DND-41 (cell line): Measurements from ENCODE around the gene CACNA2D4.

Source experiments
- ATAC-seq: fragments of 200-7000 bp; cut with Tn5 transposase; 3 replicates; pipeline ENCODE4 v1.9.1; 2021; ENCODE audit warnings: low read depth; ENCODE audit not compliant: insufficient read depth
- DNase-seq: peaks from one replicate; pipeline ENCODE4 v3.0.0-alpha.2; 2020
- H2AFZ ChIP-seq: 2 replicates; pipeline ENCODE4 v1.6.0; 2012; ENCODE audit warnings: low read depth, low read length
- H3K27ac ChIP-seq: 2 replicates; pipeline ENCODE4 v1.5.1; 2012; ENCODE audit warnings: low read length, inconsistent platforms
- H3K27me3 ChIP-seq: fragments of 200-600 bp; sonication (generic); 2 replicates; pipeline ENCODE4 v1.6.0; 2012; ENCODE audit warnings: low read length, mild to moderate bottlenecking, inconsistent platforms; ENCODE audit not compliant: insufficient read depth, poor library complexity
- H3K36me3 ChIP-seq: 2 replicates; pipeline ENCODE4 v1.5.1; 2012; ENCODE audit warnings: low read length, inconsistent platforms; ENCODE audit not compliant: insufficient read depth
- H3K4me1 ChIP-seq: 2 replicates; pipeline ENCODE4 v1.5.1; 2012; ENCODE audit warnings: mild to moderate bottlenecking, low read length; ENCODE audit not compliant: insufficient read depth
- H3K4me2 ChIP-seq: 2 replicates; pipeline ENCODE4 v1.6.0; 2012; ENCODE audit warnings: mild to moderate bottlenecking, moderate library complexity, low read length, inconsistent platforms; ENCODE audit not compliant: insufficient read depth
- H3K4me3 ChIP-seq, 2 experiments: fragments of 200-600 bp in 1 of 2; shearing (Covaris generic) in 1 of 2; 2 replicates each; pipeline ENCODE4 v1.5.1; 2012 to 2016; ENCODE audit warnings: inconsistent platforms in 2 of 2, low read length in 2 of 2, mild to moderate bottlenecking in 2 of 2, low read depth in 1 of 2, moderate library complexity in 1 of 2
- H3K79me2 ChIP-seq: 2 replicates; pipeline ENCODE4 v1.6.0; 2012; ENCODE audit warnings: low read length, inconsistent platforms; ENCODE audit not compliant: insufficient read depth
- H3K9ac ChIP-seq: 2 replicates; pipeline ENCODE4 v1.6.0; 2012; ENCODE audit warnings: low read depth, mild to moderate bottlenecking, inconsistent platforms, low read length, moderate library complexity
- H3K9me3 ChIP-seq: 2 replicates; pipeline ENCODE4 v1.5.1; 2012; ENCODE audit warnings: low read length, moderate library complexity, mild to moderate bottlenecking, inconsistent platforms; ENCODE audit not compliant: insufficient read depth, severe bottlenecking
- H4K20me1 ChIP-seq: 2 replicates; pipeline ENCODE4 v1.6.0; 2012; ENCODE audit warnings: low read length; ENCODE audit not compliant: insufficient read depth
- EZH2 ChIP-seq: IDR thresholded peaks from 3 replicates; pipeline ENCODE4 v1.6.1; 2012; ENCODE audit warnings: borderline replicate concordance, low read depth, mild to moderate bottlenecking, moderate library complexity, low read length, inconsistent platforms; ENCODE audit not compliant: severe bottlenecking
- TF ChIP-seq, protein P1 (sequence below): IDR thresholded peaks from 2 replicates; pipeline ENCODE4 v1.5.1; 2012; ENCODE audit warnings: borderline replicate concordance, low read length, moderate library complexity, mild to moderate bottlenecking; ENCODE audit not compliant: poor library complexity, severe bottlenecking; ENCODE audit errors: extremely low read depth

The CACNA2D4 gene

DNA sequence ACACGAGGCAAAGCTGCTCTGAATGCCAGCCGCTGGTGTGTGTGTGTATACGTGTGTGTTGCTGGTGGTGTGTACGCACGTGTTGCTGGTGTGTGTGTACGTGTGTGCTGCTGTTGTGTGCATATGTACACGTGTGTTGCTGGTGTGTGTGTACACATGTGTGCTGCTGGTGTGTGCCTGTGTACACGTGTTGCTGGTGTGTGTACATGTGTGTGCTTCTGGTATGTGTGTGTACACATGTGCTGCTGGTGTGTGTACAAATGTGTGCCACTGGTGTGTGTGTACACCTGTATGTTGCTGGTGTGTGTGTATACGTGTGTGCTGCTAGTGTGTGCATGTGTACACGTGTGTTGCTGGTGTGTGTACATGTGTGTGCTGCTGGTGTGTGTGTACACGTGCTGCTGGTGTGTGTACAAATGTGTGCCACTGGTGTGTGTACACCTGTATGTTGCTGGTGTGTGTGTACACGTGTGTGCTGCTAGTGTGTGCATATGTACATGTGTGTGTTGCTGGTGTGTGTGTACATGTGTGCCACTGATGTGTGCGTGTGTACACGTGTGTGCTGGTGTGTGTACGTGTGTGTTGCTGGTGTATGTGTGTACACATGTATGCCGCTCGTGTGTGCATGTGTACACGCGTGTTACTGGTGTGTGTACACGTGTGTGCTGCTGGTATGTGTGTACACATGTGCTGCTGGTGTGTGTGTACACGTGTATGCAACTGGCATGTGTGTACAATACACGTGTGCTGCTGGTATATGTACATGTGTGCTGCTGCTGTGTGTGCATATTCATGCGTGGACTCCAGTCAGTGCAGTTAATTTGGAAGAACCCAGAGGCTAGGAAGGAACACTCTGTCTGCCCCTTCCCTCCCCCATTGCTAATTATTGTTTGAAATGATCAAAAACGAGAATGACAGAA lies 47.2 kb downstream of the CACNA2D4 start:
- H3K79me2 ChIP-seq = no peaks in the 10 kb centered on the region
- ATAC-seq (no peak), DNase-seq (no peak)
- peaks cover 16% of the 10 kb centered on the region for H3K27me3 ChIP-seq
- no peak overlapping the region for H2AFZ ChIP-seq
- H3K9ac ChIP-seq = no peak overlapping the region
- no peaks in the 10 kb centered on the region for H3K36me3 ChIP-seq
- no peaks in the 10 kb centered on the region for H4K20me1 ChIP-seq
- H3K4me1 ChIP-seq = no peaks in the 10 kb centered on the region
- H3K4me2 ChIP-seq = no peak overlapping the region
- peaks cover 5% of the 10 kb centered on the region for H3K9me3 ChIP-seq
- no peak overlapping the region for H3K27ac ChIP-seq
- TF ChIP-seq EZH2 = no peak
- TF ChIP-seq, protein P1, sequence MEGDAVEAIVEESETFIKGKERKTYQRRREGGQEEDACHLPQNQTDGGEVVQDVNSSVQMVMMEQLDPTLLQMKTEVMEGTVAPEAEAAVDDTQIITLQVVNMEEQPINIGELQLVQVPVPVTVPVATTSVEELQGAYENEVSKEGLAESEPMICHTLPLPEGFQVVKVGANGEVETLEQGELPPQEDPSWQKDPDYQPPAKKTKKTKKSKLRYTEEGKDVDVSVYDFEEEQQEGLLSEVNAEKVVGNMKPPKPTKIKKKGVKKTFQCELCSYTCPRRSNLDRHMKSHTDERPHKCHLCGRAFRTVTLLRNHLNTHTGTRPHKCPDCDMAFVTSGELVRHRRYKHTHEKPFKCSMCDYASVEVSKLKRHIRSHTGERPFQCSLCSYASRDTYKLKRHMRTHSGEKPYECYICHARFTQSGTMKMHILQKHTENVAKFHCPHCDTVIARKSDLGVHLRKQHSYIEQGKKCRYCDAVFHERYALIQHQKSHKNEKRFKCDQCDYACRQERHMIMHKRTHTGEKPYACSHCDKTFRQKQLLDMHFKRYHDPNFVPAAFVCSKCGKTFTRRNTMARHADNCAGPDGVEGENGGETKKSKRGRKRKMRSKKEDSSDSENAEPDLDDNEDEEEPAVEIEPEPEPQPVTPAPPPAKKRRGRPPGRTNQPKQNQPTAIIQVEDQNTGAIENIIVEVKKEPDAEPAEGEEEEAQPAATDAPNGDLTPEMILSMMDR = no peak
- H3K4me3 ChIP-seq = no peak overlapping the region

DNA sequence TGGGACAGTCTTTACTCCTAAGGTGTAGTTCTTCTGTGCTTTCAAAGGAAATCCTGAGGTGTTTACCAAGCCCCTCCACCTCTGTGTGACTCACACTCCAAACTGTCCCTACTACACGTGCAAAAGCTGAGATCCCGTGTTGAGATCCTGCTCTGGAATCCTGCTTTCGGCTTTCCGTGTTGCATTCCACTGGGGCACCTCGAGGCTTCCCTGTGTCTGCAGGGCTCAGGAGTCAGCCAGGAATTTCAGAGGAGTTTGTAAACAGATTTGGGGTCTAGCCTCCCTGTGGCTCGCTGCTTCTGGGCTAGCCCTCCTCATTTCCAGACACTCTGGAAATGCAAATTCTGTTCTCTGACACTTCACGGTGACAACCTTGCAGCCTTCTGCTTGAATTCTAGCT lies 48.4 kb downstream of the CACNA2D4 start:
- no peaks in the 10 kb centered on the region for H4K20me1 ChIP-seq
- no peak overlapping the region for H3K4me2 ChIP-seq
- H3K27me3 ChIP-seq = peaks cover 16% of the 10 kb centered on the region
- ATAC-seq = no peak
- H3K4me3 ChIP-seq = no peak overlapping the region
- no peak for DNase-seq
- no peaks in the 10 kb centered on the region for H3K36me3 ChIP-seq
- no peak overlapping the region for H3K9ac ChIP-seq
- no peaks in the 10 kb centered on the region for H3K79me2 ChIP-seq
- H3K27ac ChIP-seq = no peak overlapping the region
- H2AFZ ChIP-seq = no peak overlapping the region
- TF ChIP-seq EZH2 = no peak
- TF ChIP-seq, protein P1 = no peak
- peaks cover 5% of the 10 kb centered on the region for H3K9me3 ChIP-seq
- H3K4me1 ChIP-seq = no peaks in the 10 kb centered on the region

DNA sequence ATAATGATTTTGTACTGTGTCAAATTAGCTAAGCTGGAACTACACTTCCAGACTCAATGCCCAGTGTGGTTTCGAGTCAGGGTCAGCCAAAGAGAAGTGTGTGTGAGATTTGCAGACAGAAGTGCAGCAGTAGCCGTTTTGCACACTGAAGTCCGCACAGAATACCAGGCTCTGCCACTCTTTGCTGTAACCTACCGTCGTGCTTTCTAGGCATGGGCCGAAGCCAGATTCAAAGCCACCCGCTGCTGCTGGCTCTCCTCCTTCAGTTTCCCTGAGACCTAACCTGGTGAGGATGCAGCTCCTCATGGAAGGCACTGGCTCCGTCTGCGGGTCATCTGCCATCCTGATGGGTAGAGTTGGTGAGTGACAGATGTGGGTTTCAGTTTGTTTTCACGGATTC lies 49.3 kb downstream of the CACNA2D4 start:
- Histone ChIP-seq H3K27me3 (peaks cover 13% of the 10 kb centered on the region), H3K36me3 (no peaks in the 10 kb centered on the region)
- ATAC-seq = no peak

More for the DNA sequence above, 49.3 kb downstream of the CACNA2D4 start:
- H4K20me1 ChIP-seq = no peaks in the 10 kb centered on the region
- no peak overlapping the region for H3K4me3 ChIP-seq
- H3K79me2 ChIP-seq = no peaks in the 10 kb centered on the region
- TF ChIP-seq EZH2 = no peak
- TF ChIP-seq, protein P1 = no peak
- no peaks in the 10 kb centered on the region for H3K4me1 ChIP-seq
- no peak for DNase-seq
- H3K27ac ChIP-seq = no peak overlapping the region
- no peak overlapping the region for H2AFZ ChIP-seq
- no peak overlapping the region for H3K9ac ChIP-seq
- peaks cover 5% of the 10 kb centered on the region for H3K9me3 ChIP-seq
- H3K4me2 ChIP-seq = no peak overlapping the region
